HepG2 (cell line): Measurements from ENCODE around the gene ANO9. TPM values are rescaled to one million over a fixed set of nuclear protein-coding genes. Genes with fewer than 3 reads are reported as not detected.

ENCODE experiments used
- ATAC-seq: fragments of 200-7000 bp; cut with Tn5 transposase; 3 replicates; pipeline ENCODE4 v1.9.1; 2020; ENCODE audit warnings: mild to moderate bottlenecking, moderate library complexity
- BruUV-seq: library from RNA; stranded (reverse); fragments of 400-500 nt; replicated peaks from 2 replicates; lab custom pipeline; 2021; lab: Mats Ljungman, UMichigan
- CTCF ChIA-PET: fragments of 300-600 bp; formaldehyde crosslinking; extraction: SDS; loops from one replicate; lab custom pipeline; 2021; ENCODE audit warnings: low total read pairs, inconsistent platforms, low intra/inter-chr PET ratio; lab: Yijun Ruan, JAX
- POLR2A ChIA-PET: fragments of 350-600 bp; sonication (Branson Sonifier 250); formaldehyde crosslinking; loops from one replicate; lab custom pipeline; 2020; ENCODE audit warnings: antibody characterized with exemption, inconsistent platforms; lab: Yijun Ruan, JAX
- DNase-seq: peaks from one replicate; pipeline ENCODE4 v3.0.0-alpha.2; 2015; ENCODE audit warnings: low spot score
- FAIRE-seq: peaks from 3 replicates; lab custom pipeline; 2011; peaks lifted over from hg19 to GRCh38; lab: Jason Lieb, UNC
- H2AFZ ChIP-seq: one replicate; pipeline ENCODE4 v1.6.1; 2011; ENCODE audit warnings: low read length, inconsistent platforms
- H3K27ac ChIP-seq: fragments of 300-600 bp; 3 replicates; pipeline ENCODE4 v1.8.0; 2011; ENCODE audit warnings: mixed run types, mild to moderate bottlenecking, mixed read lengths, low read length, inconsistent platforms; ENCODE audit not compliant: insufficient read depth; ENCODE audit errors: extremely low read length
- H3K27me3 ChIP-seq, 2 experiments: fragments of 200-600 bp in 1 of 2; 2 replicates in 1 of 2; 3 replicates in 1 of 2; pipeline versions ENCODE4 v1.6.0 to v1.8.0; 2011; ENCODE audit warnings: low read length in 2 of 2, mild to moderate bottlenecking in 2 of 2, moderate library complexity in 2 of 2, inconsistent platforms in 1 of 2; ENCODE audit not compliant: insufficient read depth in 2 of 2, control insufficient read depth in 1 of 2
- H3K36me3 ChIP-seq, 2 experiments: fragments of 200-600 bp in 1 of 2; replicated peaks in 1 of 2; 2 replicates in 1 of 2; 3 replicates in 1 of 2; pipeline versions ENCODE4 v1.5.1 to v1.8.0; 2011; ENCODE audit warnings: low read length in 2 of 2, inconsistent platforms in 1 of 2; ENCODE audit not compliant: insufficient read depth in 2 of 2, control insufficient read depth in 1 of 2
- H3K4me1 ChIP-seq: 2 replicates; pipeline ENCODE4 v1.5.1; 2012; ENCODE audit warnings: low read length, inconsistent platforms; ENCODE audit not compliant: insufficient read depth
- H3K4me2 ChIP-seq: 2 replicates; pipeline ENCODE4 v1.6.0; 2011; ENCODE audit warnings: low read depth, low read length, inconsistent platforms
- H3K4me3 ChIP-seq, 3 experiments: fragments of 200-600 bp in 1 of 3; sonication (generic), shearing (Covaris generic) in 1 of 3; replicated peaks in 1 of 3; 2 replicates each; pipeline ENCODE4 v1.5.1; 2011 to 2016; ENCODE audit warnings: low read length in 3 of 3, inconsistent platforms in 2 of 3, low read depth in 2 of 3, mild to moderate bottlenecking in 2 of 3, control low read depth in 1 of 3, mixed read lengths in 1 of 3; ENCODE audit not compliant: insufficient read depth in 1 of 3
- H3K79me2 ChIP-seq: one replicate; pipeline ENCODE4 v1.6.1; 2011; ENCODE audit warnings: low read length, inconsistent platforms; ENCODE audit not compliant: insufficient read depth
- H3K9ac ChIP-seq: 2 replicates; pipeline ENCODE4 v1.6.0; 2011; ENCODE audit warnings: mild to moderate bottlenecking, low read depth, low read length, inconsistent platforms; ENCODE audit not compliant: insufficient read depth
- H3K9me3 ChIP-seq: 2 replicates; pipeline ENCODE4 v1.5.1; 2012; ENCODE audit warnings: mild to moderate bottlenecking, low read length
- H4K20me1 ChIP-seq: 2 replicates; pipeline ENCODE4 v1.6.0; 2011; ENCODE audit warnings: inconsistent platforms, mild to moderate bottlenecking, low read length, moderate library complexity; ENCODE audit not compliant: insufficient read depth
- ETS1 ChIP-seq: sonication (generic); formaldehyde crosslinking; IDR thresholded peaks from 2 replicates; pipeline ENCODE4 v1.4.0; 2020; ENCODE audit warnings: missing genetic modification reagents
- IKZF5 ChIP-seq: IDR thresholded peaks from 2 replicates; pipeline ENCODE4 v1.6.1; 2018; ENCODE audit warnings: missing genetic modification reagents, mild to moderate bottlenecking, missing compliant biosample characterization
- MIER2 ChIP-seq: IDR thresholded peaks from 2 replicates; pipeline ENCODE4 v1.6.1; 2016; ENCODE audit warnings: missing biosample characterization, missing genetic modification reagents
- RXRA ChIP-seq: sonication (generic); formaldehyde crosslinking; IDR thresholded peaks from 2 replicates; pipeline ENCODE4 v1.5.1; 2020; ENCODE audit warnings: missing genetic modification reagents
- TBX2 ChIP-seq: sonication (generic); formaldehyde crosslinking; IDR thresholded peaks from 2 replicates; pipeline ENCODE4 v1.5.0; 2020; ENCODE audit warnings: missing genetic modification reagents, mild to moderate bottlenecking, borderline replicate concordance
- TGIF2 ChIP-seq: IDR thresholded peaks from 2 replicates; pipeline ENCODE4 v1.6.1; 2016; ENCODE audit warnings: control low read depth, missing compliant biosample characterization
- U2AF1 ChIP-seq: fragments of 200-400 bp; formaldehyde crosslinking; optimal IDR thresholded peaks from 2 replicates; pipeline ENCODE3; 2017; ENCODE audit warnings: mild to moderate bottlenecking, low read depth, low read length
- ZNF124 ChIP-seq: sonication (generic); formaldehyde crosslinking; IDR thresholded peaks from 2 replicates; pipeline ENCODE4 v1.4.0; 2020; ENCODE audit warnings: missing genetic modification reagents
- WGBS: methylation state at CpG from one replicate; pipeline ENCODE4 v1.1.6; 2017; ENCODE audit warnings: low lambda C conversion rate; 5-methylcytosine and 5-hydroxymethylcytosine counted together
- in situ Hi-C: cut with HindIII; loops from 2 replicates; pipeline ENCODE4 v1.10.0; 2017; ENCODE audit warnings: low pct_unique_long_range_greater_than_20kb; ENCODE audit not compliant: extremely low pct_ligation_motif_present
- intact Hi-C: fragments of 100-400 bp; cut with micrococcal nuclease; formaldehyde crosslinking; loops from one replicate; pipeline ENCODE4 v1.10.0; 2022; ENCODE audit not compliant: unreplicated experiment
- polyA plus RNA-seq, 8 experiments: library from polyadenylated mRNA; depleted of rRNA in 3 of 8; stranded (reverse) in 7 of 8; unstranded in 1 of 8; fragments of >200 nt; fragmentation: Illumina TruSeq in 4 of 8; extraction: Trizol in 4 of 8; gene quantifications; 2 replicates each; pipeline versions ENCODE4 v1.2.1 to v1.2.3, GENCODE V29; 2011 to 2016; ENCODE audit warnings: low read depth in 4 of 8, missing spikeins in 1 of 8, mixed read lengths in 1 of 8; ENCODE audit not compliant: insufficient read depth in 1 of 8
- total RNA-seq, 5 experiments: library from RNA; depleted of rRNA; stranded (reverse); fragments of >200 nt; fragmentation: Illumina TruSeq; extraction: Trizol; gene quantifications; 2 replicates each; pipeline ENCODE4 v1.2.3, GENCODE V29; 2016; ENCODE audit warnings: low read depth in 1 of 5
- TF ChIP-seq, protein P1 (sequence below): sonication (generic); formaldehyde crosslinking; IDR thresholded peaks from 2 replicates; pipeline ENCODE4 v1.8.0; 2022; ENCODE audit warnings: mild to moderate bottlenecking, missing genetic modification reagents, moderate library complexity

ANO9 gene
- total and polyA plus RNA-seq, 2 of the 13 experiments (the other 11 are each of a cell fraction or from before 2014, with no cell fraction given), result 8.9 to 14.3 TPM

DNA sequence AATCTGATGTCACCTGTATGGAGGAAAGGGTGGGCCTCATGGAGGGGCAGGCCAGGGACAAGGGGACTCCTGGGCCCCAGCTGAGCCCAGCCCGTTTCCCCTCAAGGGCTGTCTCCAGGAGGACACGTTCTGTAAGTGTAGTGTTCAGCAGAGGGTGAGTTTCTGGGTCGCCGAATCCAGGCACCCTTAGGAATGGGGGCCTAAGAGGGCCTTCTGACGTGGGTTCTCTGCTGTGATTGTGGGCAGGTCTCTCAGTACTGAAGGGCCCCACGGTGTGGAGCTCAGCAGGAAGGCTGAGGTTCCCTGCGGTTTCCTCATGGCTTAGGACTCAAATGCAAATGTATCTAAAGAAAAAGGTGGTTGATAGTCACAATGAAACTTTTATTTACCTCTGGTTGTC, 14.7 kb upstream of the ANO9 start:
- Histone ChIP-seq H3K4me2 (no peak overlapping the region), H3K27ac (no peak overlapping the region), H3K9me3 (no peaks in the 10 kb centered on the region), H3K36me3 (peaks cover 18 to 53% of the 10 kb centered on the region in 2 experiments), H2AFZ (no peak overlapping the region), H3K4me3 (no peak overlapping the region), H3K9ac (no peak overlapping the region)
- in situ Hi-C loops (no loop called here), intact Hi-C loops (no loop called here)
- POLR2A ChIA-PET, result interaction anchor here (0.9 to 1.2 kb wide), 2 partner anchors 8 to 50 kb away, joined by 3 to 4 read pairs; partner anchors contain the start of gene RNH1
- no peak for DNase-seq
- no peak for FAIRE-seq
- no peak for ATAC-seq
- TF ChIP-seq, protein P1, sequence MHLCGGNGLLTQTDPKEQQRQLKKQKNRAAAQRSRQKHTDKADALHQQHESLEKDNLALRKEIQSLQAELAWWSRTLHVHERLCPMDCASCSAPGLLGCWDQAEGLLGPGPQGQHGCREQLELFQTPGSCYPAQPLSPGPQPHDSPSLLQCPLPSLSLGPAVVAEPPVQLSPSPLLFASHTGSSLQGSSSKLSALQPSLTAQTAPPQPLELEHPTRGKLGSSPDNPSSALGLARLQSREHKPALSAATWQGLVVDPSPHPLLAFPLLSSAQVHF (CRISPR knock-in tag), result no peak
- TF ChIP-seq RXRA (CRISPR knock-in tag) (no peak), MIER2 (CRISPR knock-in tag) (no peak), IKZF5 (CRISPR knock-in tag) (no peak), TBX2 (CRISPR knock-in tag) (no peak), U2AF1 (no peak), TGIF2 (no peak), ETS1 (CRISPR knock-in tag) (no peak), ZNF124 (CRISPR knock-in tag) (no peak)
- TF ChIP-seq, all 625 proteins: peak for 0
- 85% methylated on average over 4 of the region's 7 CpGs for WGBS
- CTCF ChIA-PET, result no interaction called here
- no peaks in the 10 kb centered on the region; a peak in 1 of 5 replicates for H3K27me3 ChIP-seq
- peaks cover 54% of the 10 kb centered on the region for H3K79me2 ChIP-seq
- H4K20me1 ChIP-seq, result no peaks in the 10 kb centered on the region
- BruUV-seq, result no TSS peak
- H3K4me1 ChIP-seq, result peaks cover 8% of the 10 kb centered on the region
